Large intestine (tissue), 3 donors: Measurements from ENCODE around the gene CYP4A22. TPM values are rescaled to one million over a fixed set of nuclear protein-coding genes. Genes with fewer than 3 reads are reported as not detected.
A peak's percentile ranks its signal among the peaks of the same experiment; 100 is the strongest.
"Not testable (repeated sequence)": the region's sequence is repeated elsewhere in the genome, so short reads cannot be mapped to it uniquely, and the experiment has no call there.

Source experiments
- DNase-seq, 2 donors: peaks; one replicate each; pipeline versions ENCODE4 v3.0.0 to v3.0.0-alpha.2; 2013
- H3K27ac ChIP-seq: one replicate; pipeline ENCODE4 v1.5.1; 2013; ENCODE audit warnings: low read length
- H3K27me3 ChIP-seq: 2 replicates; pipeline ENCODE4 v1.6.1; 2013; ENCODE audit warnings: low read length; ENCODE audit not compliant: control insufficient read depth, insufficient read depth
- H3K36me3 ChIP-seq: 2 replicates; pipeline ENCODE4 v1.6.1; 2013; ENCODE audit warnings: low read length; ENCODE audit not compliant: control insufficient read depth, insufficient read depth
- H3K4me1 ChIP-seq: one replicate; pipeline ENCODE4 v1.6.1; 2013; ENCODE audit warnings: low read length; ENCODE audit not compliant: control insufficient read depth, insufficient read depth
- H3K4me3 ChIP-seq: one replicate; pipeline ENCODE4 v1.5.1; 2013; ENCODE audit warnings: low read length
- H3K9me3 ChIP-seq: one replicate; pipeline ENCODE4 v1.6.1; 2013; ENCODE audit warnings: mild to moderate bottlenecking, low read depth, low read length, moderate library complexity; ENCODE audit not compliant: control insufficient read depth
- WGBS: methylation state at CpG from one replicate; pipeline ENCODE4 v1.1.5; 2013; ENCODE audit warnings: low lambda C conversion rate; ENCODE audit not compliant: insufficient coverage; 5-methylcytosine and 5-hydroxymethylcytosine counted together
- polyA plus RNA-seq: library from polyadenylated mRNA; unstranded; fragments of 120-200 nt; gene quantifications from one replicate; pipeline ENCODE4 v1.2.1, GENCODE V29; 2013

Gene CYP4A22
- polyA plus RNA-seq, 1 donor, result 0.03 TPM

DNA sequence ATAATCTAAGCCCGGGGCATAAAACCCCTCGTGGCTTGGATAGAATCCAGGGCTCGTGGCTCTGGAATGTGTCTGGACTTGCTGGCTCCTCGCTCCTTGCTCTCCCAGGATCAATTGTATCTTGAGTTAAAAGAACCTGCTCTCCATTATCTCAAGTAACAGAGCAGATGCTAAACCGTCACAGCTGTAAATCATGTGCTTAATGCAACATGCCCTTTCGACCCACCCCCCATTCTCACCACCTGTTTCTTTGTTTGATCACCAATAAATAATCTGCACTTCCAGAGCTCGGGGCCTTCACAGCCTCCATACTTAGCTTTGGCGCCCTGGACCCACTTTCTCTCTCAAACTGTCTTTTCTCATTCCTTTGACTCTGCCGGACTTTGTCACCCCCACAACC is 11.9 kb downstream of the CYP4A22 start:
- peak; percentile 37 to 78 for DNase-seq
- not testable (repeated sequence) for H3K27ac ChIP-seq, H3K9me3 ChIP-seq, H3K4me1 ChIP-seq, H3K27me3 ChIP-seq, H3K36me3 ChIP-seq, H3K4me3 ChIP-seq
- 28% methylated on average over 2 of the region's 9 CpGs for WGBS

DNA sequence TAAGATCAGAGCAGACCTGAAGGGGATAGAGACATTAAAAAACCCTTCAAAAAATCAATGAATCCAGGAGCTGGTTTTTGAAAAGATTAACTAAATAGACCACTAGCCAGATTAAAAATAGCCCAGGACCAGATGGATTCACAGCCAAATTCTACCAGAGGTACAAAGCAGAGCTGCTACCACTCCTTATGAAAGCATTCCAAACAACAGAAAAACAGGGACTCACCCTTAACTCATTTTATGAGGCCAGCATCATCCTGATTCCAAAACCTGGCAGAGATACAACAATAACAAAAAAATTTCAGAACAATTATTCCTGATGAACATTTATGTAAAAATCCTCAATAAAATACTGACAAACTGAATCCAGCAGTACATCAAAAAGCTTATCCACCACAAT is 19.2 kb downstream of the CYP4A22 start:
- H3K27ac ChIP-seq, H3K4me1 ChIP-seq, H3K9me3 ChIP-seq, H3K27me3 ChIP-seq, H3K36me3 ChIP-seq, H3K4me3 ChIP-seq, DNase-seq: not testable (repeated sequence)

DNA sequence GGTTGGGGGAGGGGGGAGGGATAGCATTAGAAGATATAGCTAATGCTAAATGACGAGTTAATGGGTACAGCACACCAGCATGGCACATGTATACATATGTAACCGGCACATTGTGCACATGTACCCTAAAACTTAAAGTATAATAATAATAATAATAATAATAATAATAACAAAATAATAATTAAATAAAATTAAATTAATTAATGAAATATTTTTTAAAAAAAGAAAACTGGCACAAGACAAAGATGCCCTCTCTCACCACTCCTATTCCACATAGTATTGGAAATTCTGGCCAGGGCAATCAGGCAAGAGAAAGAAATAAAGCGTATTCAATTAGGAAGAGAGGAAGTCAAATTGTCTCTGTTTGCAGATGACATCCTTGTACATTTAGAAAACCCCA is 20.7 kb downstream of the CYP4A22 start:
- not testable (repeated sequence) for H3K27ac ChIP-seq, DNase-seq, H3K4me3 ChIP-seq, H3K9me3 ChIP-seq, H3K4me1 ChIP-seq, H3K27me3 ChIP-seq, H3K36me3 ChIP-seq
- WGBS, result 100% methylated on average over 2 of the region's 3 CpGs

DNA sequence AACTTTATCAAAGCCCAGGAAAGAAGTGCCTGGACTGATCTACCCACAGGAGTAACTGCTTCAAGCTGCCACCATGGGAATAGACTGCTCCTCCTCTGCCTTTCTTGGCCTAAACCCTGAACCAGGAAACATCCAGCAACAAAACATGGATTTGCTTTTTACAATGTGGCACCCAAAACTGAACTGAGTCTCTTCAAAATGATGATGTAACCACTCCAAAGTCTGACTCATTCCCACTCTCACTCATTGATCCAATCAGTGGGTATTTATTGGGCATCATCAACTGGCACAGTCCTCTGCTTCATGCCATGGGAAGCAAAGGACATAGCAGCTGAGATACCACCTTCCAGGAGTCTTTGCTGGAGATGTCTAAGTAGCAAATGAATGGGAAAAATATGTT is 23.5 kb downstream of the CYP4A22 start:
- Histone ChIP-seq H3K27me3 (no peaks in the 10 kb centered on the region), H3K27ac (no peak overlapping the region), H3K36me3 (no peaks in the 10 kb centered on the region), H3K4me3 (no peak overlapping the region), H3K9me3 (no peaks in the 10 kb centered on the region), H3K4me1 (no peaks in the 10 kb centered on the region)
- no peak for DNase-seq

- Histone ChIP-seq H3K27ac (no peak overlapping the region), H3K9me3 (no peaks in the 10 kb centered on the region), H3K27me3 (no peaks in the 10 kb centered on the region), H3K4me3 (no peak overlapping the region), H3K36me3 (no peaks in the 10 kb centered on the region), H3K4me1 (no peaks in the 10 kb centered on the region)
- DNase-seq, result no peak
- no CpG with 5 or more reads among the region's 5 CpGs for WGBS
Observed at GRCh38 chr1:47161298-47162040, 24.2 kb downstream of the CYP4A22 start.

DNA sequence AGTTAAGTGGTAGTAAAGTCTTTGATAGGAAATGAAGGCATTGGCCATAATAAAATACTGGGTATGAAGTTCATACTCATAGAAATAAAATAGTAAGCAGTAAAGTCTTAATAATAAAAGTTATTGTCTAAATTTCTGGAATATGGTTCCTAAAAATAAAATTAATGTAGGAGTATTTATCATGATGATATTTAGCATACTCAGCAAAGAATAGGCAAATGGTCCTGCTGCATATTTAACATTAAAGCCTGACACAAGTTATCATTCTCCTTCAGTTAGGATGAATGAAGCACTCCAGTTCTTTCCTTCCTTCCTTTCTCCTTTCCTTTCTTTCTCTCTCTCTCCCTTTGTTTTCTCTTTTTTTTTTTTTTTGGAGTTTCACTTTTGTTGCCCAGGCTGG is 27.3 kb downstream of the CYP4A22 start:
- Histone ChIP-seq H3K27ac (no peak overlapping the region), H3K4me3 (no peak overlapping the region), H3K36me3 (no peaks in the 10 kb centered on the region), H3K27me3 (no peaks in the 10 kb centered on the region), H3K4me1 (no peaks in the 10 kb centered on the region), H3K9me3 (no peaks in the 10 kb centered on the region)
- no peak for DNase-seq

- no peaks in the 10 kb centered on the region for H3K36me3 ChIP-seq
- no peaks in the 10 kb centered on the region for H3K9me3 ChIP-seq
- no peak for DNase-seq
- H3K27ac ChIP-seq, result no peak overlapping the region
- no peaks in the 10 kb centered on the region for H3K27me3 ChIP-seq
- no peak overlapping the region for H3K4me3 ChIP-seq
- no CpG with 5 or more reads among the region's 5 CpGs for WGBS
- no peaks in the 10 kb centered on the region for H3K4me1 ChIP-seq
Observed at GRCh38 chr1:47172782-47173181, 35.5 kb downstream of the CYP4A22 start.

GRCh38 chr1:47174656-47175020 is 37.4 kb downstream of the CYP4A22 start:
- H3K4me3 ChIP-seq, result no peak overlapping the region
- H3K27ac ChIP-seq, result no peak overlapping the region
- no peak for DNase-seq
- H3K36me3 ChIP-seq, result no peaks in the 10 kb centered on the region
- no peaks in the 10 kb centered on the region for H3K9me3 ChIP-seq
- H3K27me3 ChIP-seq, result no peaks in the 10 kb centered on the region
- H3K4me1 ChIP-seq, result peaks cover 10% of the 10 kb centered on the region

- peaks cover 18% of the 10 kb centered on the region for H3K4me1 ChIP-seq
- DNase-seq, result peak in 1 of 2 donors; percentile 56
- no peak overlapping the region for H3K27ac ChIP-seq
- no peaks in the 10 kb centered on the region for H3K27me3 ChIP-seq
- WGBS, result 33% methylated on average over 3 of the region's 11 CpGs
- no peak overlapping the region for H3K4me3 ChIP-seq
- H3K36me3 ChIP-seq, result no peaks in the 10 kb centered on the region
- no peaks in the 10 kb centered on the region for H3K9me3 ChIP-seq
Observed at GRCh38 chr1:47175227-47175934, 38.1 kb downstream of the CYP4A22 start.

GRCh38 chr1:47178020-47178419 is 40.8 kb downstream of the CYP4A22 start:
- Histone ChIP-seq H3K27ac (no peak overlapping the region), H3K36me3 (no peaks in the 10 kb centered on the region), H3K9me3 (no peaks in the 10 kb centered on the region), H3K4me1 (peaks cover 34% of the 10 kb centered on the region), H3K4me3 (no peak overlapping the region), H3K27me3 (no peaks in the 10 kb centered on the region)
- DNase-seq, result no peak
- WGBS, result no CpG with 5 or more reads among the region's 6 CpGs

- peak in 1 of 2 donors; percentile 55 for DNase-seq
- peaks cover 34% of the 10 kb centered on the region for H3K4me1 ChIP-seq
- no CpG with 5 or more reads among the region's 8 CpGs for WGBS
- no peaks in the 10 kb centered on the region for H3K36me3 ChIP-seq
- peak overlapping the region; percentile 76 for H3K27ac ChIP-seq
- no peaks in the 10 kb centered on the region for H3K27me3 ChIP-seq
- peak overlapping the region; percentile 36 for H3K4me3 ChIP-seq
- no peaks in the 10 kb centered on the region for H3K9me3 ChIP-seq
Observed at GRCh38 chr1:47178654-47179016, 41.4 kb downstream of the CYP4A22 start.
